ENCODE measurements around the gene CAPN15.

CAPN15 gene

DNA sequence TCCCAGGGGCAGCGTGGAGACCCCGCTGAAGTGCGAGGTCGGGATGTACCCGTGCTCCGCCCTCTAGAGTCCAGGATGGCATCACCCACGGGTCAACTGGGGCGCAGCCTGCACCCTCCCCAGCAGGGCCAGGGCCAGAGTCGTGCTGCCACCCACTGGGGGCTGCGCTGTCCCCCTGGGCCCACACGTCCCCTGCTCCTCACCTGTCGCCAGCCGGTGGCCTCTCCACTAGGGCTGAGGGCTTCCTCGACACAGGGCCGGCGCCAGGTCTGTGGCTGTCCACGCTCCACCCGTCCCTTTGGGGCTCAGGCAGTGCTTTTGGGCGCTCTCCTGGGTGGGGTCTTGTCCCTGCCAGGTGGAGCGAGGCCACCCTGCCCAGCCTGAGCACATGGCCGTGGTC, 21.1 kb downstream of the CAPN15 start:
- FAIRE-seq: no peak

DNA sequence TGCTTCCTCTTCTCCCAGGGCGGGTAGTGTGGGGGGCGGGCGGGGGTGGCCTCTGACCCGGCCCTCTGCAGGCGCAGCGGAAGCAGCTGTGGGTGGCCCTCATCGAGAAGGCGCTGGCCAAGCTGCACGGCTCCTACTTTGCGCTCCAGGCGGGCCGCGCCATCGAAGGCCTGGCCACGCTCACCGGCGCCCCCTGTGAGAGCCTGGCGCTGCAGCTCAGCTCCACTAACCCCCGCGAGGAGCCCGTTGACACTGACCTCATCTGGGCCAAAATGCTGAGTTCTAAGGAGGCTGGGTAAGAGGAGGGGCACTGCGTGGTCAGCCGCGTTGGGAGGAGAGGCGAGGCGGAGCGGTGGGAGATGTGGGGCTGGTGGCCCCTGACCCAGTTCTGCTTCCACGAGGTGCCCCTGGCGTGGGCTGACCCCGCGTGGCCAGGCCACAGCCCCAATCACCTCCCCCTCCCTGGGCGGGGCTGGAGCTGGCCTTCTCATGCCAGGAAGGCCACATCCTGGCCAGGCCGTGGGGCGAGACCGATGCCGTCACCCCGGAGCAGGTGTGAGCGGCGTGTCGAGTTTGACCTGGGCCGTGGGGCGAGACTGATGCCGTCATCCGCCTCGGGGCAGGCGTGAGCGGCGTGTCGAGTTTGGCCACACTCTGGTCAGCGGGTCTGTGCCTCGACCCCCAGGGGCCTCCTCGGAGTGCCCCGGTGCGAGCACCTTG, 22.2 kb downstream of the CAPN15 start:
- FAIRE-seq: no peak

DNA sequence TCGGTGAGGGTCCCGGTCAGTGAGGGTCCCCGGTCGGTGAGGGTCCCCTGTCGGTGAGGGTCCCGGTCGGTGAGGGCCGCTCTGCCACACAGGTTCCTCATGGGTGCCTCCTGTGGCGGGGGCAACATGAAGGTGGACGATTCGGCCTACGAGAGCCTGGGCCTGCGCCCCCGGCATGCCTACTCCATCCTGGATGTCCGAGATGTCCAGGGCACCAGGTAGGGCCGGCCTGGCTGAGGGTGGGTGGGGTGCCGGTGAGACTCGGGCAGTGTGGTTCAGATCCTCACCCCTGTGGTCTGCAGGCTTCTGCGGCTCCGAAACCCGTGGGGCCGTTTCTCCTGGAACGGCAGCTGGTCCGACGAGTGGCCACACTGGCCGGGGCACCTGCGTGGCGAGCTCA, 23.7 kb downstream of the CAPN15 start:
- FAIRE-seq: no peak

DNA sequence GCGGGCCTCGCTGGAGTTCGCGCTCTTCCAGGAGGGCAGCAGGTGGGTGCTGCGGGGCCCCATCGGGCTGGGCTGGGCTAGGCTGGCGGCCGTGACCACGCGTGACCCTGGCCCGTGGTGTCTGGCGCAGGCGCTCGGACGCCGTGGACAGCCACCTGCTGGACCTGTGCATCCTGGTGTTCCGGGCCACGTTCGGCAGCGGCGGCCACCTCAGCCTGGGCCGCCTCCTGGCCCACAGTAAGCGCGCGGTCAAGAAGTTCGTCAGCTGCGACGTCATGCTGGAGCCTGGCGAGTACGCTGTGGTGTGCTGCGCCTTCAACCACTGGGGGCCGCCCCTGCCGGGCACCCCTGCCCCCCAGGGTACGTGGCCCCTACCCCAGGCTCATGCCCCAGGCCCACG, 24.7 kb downstream of the CAPN15 start:
- FAIRE-seq: no peak

DNA sequence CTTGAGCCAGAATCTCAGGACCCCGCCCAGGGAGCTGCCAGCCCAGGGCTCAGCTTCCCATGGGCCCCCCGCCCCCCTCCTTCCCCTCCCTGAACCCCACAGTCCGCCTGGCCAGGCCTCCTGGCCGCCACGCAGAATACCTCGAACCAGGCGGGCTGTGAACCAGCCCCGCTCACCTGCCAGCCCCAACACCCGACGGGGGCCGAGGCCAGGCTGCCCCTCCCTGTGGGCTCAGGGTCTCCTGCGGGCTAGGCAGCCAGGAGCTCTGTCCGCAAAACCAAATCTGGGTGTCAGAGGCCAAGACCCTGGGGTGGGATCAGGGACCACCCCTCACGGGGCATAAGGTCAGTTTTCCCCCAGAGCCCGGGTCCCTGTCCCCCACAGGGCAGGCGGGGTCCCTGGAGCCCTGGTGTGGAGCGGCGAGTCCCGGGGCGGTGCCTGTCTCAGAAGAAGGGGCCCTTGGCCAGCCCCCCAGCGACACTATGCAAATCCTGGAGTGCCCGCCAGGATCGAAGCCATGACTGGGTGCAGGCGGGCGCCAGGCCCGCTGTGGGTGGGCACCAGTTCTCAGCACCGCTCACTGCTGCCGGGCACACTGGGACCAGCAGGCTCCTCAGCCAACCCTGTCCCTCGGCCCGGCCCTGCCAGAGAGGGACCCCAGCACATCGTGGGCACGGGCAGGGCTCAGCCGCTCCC, 26.2 kb downstream of the CAPN15 start:
- FAIRE-seq: no peak

DNA sequence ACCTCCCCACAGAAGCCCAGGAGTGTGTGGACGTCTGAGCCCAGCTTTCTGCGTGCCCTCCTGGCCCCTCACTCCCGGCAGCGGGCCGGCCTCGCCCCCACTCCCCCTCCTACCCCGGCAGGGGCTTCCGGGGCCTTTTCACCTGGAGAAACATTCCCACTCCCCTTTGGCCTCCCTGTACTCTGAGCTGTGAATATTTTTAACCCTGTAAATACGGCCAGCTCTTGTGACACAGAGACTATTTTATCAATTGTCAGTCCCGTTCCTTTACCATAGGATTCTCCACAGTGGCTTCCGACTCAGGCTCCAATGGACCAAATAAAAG, 26.7 kb downstream of the CAPN15 start:
- FAIRE-seq: no peak

DNA sequence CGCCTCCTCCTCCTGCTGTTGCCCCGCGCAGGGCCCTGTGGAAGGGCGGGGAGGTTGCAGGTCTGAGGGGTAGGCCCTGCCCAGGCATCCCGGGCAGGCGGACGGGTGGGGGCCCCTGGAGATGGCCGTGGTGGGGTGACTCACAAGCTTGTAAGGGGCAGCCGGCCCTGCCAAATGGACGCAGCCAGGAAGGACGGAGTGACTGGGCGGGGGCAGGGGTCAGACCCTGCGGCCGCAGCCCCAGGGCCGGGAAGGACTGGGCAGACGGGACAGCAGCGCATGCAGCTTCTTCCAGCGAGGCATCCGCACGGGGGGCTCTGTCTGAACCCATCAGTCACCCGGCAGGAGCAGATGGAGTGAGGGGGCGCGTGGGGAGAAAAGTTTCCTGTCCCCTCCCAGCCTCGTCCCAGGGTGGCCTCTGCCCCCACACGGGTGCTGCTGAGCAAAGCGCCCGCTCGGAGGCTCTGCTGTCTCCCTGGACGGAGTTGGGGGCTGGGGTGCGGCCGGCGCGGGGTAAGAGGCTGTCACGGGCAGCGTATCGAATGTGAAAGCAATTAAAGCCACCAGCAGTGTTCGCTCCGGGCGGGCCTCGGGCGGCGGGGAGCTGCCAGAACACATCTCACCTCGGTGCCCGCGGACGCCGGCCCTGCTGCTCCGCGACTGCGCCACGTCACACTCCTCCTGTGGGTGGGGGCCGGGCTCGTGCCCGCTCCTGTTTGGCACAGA, 27.3 kb downstream of the CAPN15 start:
- FAIRE-seq: no peak

DNA sequence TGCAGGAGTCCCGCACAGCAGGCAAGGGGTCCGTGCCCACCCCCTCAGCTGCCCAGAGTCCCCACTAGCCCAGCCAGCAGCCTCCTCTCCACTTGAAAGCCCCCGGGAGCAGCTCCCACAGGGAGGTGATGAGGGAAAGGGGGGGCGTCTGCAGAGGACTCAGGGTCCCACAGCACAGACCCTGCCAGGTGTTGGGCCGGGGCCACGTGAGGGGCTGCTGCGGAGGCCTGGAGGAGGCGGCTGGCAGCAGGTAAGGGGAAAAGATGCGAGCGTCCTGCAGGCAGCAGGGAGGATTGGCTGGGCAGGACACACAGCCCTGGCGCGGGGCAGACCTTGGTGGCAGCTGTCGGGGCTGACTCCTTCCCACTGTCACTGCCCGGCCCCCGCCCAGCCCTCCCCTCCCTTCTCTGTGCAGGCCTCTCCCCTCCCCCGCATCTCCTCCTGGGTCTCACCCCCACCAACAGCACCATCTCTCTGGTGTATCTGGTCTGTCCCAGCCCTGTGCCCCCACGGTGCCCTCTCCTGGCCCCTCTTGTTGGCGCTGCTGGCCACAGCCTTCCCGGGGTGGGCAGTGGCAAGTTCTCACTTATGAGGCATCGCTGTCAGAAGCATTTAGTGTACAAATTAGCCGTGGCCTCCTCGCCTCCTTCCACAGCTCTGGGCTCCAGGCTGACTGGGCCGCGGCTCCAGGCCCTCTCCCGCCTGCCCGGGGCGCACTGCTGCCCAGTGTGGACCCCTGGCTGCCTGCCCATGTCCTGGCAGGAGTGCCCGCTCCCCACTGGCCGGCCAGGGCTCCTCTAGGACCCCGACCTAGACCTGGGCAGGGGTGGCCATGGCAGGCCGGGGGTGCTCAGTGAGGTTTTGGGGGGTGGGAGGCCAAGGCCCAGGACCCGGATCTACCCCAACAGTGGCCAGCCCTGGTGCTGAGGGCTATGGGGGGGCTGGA, 28.3 kb downstream of the CAPN15 start:
- no peak for FAIRE-seq

DNA sequence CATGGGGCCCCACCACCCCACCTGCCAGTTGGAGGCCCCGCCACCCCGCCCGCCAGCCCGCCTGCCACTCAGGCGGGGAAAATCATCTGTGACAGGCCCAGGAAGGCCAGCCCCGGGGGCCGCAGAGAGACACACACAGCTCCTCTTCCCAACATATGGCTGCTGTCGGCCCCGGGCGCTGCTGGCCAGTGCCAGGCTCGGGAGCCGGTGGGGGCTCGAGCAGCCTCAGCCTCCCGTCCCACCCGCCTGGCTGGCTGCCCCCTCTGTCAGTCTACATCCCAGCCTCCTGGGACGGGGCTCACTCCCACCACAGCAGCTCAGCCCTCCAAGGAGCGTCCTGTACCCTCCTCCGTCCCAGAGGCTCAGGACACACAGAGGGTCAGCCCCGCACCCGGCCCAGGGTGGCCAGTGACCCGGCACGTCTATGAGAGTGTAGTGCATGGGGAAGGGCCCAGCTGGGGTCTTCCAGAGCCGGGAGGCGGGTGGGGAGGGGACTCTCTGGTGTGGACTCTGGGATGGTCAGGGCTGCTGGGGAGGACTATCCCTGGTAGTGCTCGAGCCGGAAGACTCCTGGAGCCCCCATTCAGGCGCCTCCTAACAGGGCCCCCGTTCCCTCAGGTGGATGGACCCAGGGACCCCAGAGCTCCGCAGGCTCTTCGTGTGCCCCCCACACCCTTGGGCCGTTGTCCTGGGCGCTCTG, 29.1 kb downstream of the CAPN15 start:
- no peak for FAIRE-seq

DNA sequence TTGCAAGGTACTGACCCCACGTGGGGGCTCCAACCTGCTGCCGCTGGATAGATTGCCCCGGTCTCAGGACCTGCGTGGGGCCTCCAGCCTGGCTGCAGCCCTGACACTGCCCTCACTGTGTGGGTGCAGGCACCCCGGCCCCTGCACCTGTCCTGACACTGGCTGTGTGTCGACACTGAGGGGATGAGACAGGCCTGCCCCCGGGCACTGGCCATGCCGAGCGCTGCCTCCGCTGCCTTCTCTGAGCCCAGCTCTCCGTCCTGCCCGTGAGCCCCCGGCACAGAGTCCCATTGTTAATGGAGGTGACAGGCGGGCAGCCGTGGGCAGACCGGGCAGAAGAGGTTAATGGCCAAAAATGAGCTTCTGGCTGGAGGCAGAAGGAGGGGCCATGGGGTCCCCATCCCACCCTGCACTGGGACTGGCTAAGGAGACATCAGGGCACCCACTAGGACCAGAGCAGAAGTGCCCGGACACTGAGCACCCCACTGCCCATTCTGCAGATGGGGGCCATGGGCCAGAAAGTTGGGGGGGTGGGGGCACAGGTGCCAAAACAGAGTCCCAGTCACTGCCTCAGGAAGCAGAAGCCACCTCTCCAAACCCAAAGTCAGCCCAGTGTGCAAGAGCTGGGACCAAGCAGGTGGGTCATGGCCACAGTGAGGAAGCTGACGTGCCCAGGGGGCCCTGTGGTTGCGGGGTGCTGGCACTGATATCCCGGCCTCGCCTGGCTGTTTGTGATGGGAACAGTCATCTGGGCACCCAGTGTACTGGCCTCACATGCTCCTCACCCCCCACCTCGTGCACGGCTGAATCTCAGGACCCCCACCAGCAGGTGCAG, 30.2 kb downstream of the CAPN15 start:
- FAIRE-seq: no peak

DNA sequence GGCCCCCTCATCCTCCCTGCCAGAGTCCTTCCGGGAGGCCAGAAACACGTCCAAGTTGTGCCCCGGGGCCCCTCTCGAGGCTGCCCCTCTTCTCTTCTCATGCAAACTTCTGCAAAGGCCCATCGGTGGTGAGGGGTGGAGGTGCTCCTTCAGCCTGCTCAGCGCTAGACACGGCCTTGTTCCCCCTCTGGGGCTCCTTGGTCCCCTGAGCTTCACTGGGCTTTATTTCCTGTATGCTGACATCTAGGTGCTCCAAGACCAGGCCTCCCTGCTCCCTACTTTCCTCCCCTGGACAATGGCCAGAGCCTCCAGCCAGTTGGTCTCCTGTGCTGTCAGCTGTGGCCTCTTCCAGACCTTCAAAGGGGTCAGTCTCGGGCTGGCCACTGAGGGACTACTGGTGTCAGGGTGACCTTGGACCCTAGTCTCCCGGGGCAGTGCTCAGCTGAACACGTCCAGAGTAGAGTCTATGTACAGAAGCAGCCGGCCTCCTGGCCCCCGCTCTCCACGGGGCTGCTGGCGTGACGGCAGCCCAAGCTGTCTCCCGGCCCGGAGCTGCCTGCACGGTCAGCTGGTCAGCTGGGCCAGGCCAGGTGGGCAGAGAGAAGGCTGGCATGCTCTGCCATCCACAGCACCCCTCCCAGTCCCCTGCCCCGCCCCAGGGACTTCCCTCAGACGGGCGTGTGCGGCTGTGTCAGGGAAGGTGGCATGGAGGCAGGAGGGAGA, 30.9 kb downstream of the CAPN15 start:
- FAIRE-seq: no peak

DNA sequence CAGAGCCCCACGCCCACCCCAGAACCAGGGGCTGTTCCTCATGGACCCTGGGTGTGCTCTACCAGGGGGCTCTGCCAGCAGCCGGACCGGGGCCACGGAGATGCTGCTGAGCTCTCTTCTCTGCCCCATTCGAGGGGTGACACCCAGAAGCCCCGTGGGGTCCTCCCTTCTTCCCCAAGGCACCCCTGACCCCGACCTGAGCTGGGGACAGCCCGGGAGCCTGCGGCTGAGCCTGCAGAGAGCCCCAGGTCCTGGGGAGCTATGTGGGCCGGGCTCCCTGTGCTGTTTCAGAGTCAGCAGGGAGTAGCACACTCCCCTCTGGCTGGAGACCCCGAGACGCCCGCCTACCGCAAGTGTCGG, 31.5 kb downstream of the CAPN15 start:
- FAIRE-seq: no peak

DNA sequence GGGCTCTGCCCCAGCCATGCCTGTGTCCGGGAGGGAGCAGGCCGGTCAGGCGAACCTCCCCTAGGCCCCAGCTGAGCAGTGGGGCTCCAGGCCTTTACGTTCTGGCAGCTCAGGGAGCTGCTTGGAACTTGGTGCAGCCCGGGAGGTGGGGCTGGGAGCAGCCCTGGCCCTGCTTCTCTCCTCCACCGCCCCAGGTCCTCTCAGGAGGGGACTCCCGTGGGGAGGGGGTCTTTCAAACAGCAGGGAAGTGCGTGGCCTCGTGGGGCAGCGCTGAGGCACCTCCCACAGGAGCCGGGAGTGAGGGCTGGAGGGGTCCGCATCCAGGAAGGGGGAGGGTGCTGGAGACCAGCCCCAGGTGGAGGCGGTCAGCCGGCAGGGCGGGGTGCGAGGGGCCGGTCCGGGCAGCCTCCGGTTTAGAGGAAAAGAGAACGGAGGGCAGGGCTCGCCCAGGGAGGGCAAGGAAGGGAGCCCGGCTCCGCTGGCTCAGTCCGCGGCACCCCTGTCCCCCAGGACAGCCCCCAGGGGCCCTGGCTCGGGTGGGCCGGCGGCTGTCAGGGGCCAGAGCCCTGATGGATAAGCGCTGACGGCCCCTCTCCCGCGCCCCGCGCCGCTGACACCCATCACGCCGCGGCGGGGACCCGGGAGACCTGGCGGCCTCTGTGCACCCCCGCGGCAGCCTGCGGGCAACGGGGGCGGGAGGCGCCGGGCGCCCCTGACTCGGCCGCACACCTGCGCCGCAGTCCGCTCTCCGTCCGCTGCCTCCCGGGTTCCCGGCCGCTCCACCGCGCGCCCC, 32.1 kb downstream of the CAPN15 start:
- no peak for FAIRE-seq

DNA sequence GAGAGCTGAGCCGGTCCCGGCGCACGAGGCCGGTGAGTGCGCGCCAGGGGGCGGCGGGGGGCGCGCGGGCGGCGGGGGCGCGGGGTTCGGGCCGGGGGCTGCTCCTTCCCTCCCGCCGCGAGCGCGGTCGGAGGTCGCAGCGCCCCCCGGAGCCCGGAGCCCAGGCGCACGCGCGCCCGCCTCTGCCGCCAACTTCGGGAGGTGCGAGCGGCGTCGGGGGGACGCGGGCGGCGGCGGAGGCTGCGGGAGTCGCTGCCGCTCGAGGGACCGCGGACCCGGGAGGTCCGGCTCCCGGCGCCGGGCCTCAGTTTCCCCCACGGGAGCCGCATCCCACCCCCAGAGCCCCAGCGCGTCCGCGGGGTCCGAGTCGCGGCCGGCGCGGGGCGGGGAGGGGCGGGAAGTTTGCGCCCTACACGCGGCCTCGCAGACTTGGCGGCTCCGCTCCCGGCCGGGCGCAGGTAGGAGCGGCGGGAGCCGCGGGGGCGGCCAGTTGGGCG, 32.7 kb downstream of the CAPN15 start, which contains the start of gene PRR35:
TSS of gene PRR35 (plus strand) at position 191 of the 497 bp plus-strand sequence. CDS start 2,901 bp downstream, outside the sequence.
- FAIRE-seq: no peak

DNA sequence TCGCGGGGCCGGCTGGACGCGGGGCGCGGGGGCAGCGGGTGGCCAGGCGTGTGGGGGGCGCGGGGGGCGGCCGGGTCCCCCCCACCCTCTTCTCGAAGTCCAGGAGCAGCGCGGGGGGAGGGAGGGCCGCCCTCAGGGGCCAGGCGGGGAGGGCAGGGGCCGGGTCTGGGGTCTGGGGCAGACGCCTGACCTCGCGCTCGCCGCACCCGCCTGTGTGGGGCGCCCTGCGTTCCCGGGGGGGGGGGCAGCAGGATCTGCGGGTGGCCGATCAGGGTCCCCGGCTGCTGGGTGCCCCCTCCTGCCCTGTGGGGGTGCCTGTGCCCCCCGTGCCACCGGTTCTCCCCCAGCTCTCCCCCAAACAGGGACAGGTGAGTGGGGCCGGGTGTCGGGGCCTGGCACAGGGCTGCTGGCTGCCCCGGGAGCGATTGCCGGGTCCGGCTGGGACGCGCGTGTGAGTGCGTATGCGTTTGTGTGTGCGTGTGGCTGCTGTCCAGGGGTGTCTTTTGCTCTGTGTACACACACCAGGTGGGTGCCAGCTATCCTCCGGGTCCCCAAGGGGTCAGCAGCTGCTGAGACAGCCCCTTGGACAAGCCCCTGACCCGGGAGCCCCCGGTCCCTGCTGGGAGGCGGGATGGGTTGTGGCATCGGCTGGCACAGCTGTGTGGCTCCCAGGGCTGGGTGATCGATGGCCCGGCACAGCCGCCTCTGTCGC, 33.3 kb downstream of the CAPN15 start:
- FAIRE-seq: no peak

DNA sequence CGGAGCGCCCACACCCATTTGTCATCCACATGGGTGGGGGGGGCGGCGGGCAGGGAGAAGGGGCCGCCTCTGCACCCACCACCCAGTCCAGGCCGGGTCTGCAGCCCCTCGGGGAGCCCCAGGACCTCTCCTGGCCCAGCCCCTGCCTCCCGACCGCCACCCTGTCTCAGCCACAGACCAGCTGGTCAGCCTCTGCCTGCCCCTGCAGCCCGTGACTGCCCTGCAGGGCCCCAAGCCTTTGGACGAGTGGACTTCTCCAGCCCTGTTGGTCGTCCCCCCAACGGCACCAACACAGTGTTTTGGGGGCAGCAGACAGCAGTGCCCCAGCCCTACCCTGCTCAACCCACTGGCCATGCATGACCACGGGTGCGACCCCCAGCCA, 33.9 kb downstream of the CAPN15 start:
- FAIRE-seq: no peak

DNA sequence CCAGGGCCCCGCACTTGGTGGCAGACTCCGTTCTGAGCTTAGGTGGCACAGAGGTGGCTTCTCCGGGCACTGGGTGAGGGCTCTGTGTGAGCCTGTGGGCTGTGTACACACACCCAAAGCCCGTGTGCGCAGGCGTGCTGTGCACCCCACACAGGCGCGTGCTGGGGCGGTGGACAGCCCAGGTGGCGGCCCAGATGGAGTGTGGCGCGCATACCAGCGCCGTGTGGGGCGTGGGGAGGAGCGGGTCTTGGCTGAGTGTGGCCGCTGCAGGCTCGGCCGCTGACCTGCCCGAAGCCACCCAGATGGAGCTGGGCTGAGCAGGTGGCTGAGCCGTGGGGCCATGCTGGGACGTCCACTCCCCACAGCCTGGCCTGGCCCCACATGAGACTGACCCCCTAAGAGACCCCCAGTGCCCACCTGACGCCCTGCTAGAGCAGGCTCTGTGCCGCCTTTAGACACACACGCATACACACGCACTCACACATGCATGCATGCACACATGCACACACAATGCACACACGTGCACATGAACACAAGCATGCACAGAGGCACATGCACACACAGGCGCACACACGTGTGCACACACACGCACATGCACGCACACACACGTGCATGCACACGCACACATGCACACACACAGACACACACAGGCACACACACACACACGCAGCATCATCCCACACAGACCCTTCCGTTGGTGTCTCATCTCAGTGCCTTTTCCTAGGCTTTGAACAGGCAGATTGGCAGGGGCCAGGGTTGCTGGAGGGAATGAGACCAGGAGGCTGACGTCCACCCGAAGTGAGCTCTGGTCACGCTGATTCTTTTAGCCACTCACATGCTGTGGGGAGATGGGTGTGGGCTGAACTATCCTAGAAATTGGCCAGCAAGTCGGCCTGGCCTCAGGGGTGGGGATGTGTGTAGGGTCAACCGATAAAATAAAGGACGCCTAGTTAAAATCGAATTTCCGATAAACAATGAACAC, 34.7 kb downstream of the CAPN15 start:
- FAIRE-seq: no peak

All from G401.6 (cell line).